Neuronal stem cell (in vitro differentiated cells): ENCODE measurements around the gene KRT33B.
"Not testable (repeated sequence)": the region's sequence is repeated elsewhere in the genome, so short reads cannot be mapped to it uniquely, and the experiment has no call there.

Experiments
- DNase-seq: peaks from one replicate; pipeline ENCODE4 v3.0.0-alpha.2; 2013; ENCODE audit warnings: low spot score
- H2AFZ ChIP-seq: one replicate; pipeline ENCODE4 v1.6.1; 2013; ENCODE audit warnings: mild to moderate bottlenecking, low read length, inconsistent platforms
- H2AK5ac ChIP-seq: 2 replicates; pipeline ENCODE4 v1.6.1; 2013; ENCODE audit warnings: low read depth, mild to moderate bottlenecking, inconsistent platforms, low read length, moderate library complexity, mixed read lengths
- H2BK120ac ChIP-seq: 2 replicates; pipeline ENCODE4 v1.6.1; 2013; ENCODE audit warnings: low read depth, mild to moderate bottlenecking, inconsistent platforms, low read length, moderate library complexity, mixed read lengths
- H2BK12ac ChIP-seq: one replicate; pipeline ENCODE4 v1.6.1; 2013; ENCODE audit warnings: low read length, inconsistent platforms
- H2BK15ac ChIP-seq: 2 replicates; pipeline ENCODE4 v1.6.1; 2013; ENCODE audit warnings: mild to moderate bottlenecking, low read length, inconsistent platforms, mixed read lengths
- H2BK5ac ChIP-seq: one replicate; pipeline ENCODE4 v1.6.1; 2013; ENCODE audit warnings: inconsistent platforms, mild to moderate bottlenecking, low read length, moderate library complexity
- H3K14ac ChIP-seq: one replicate; pipeline ENCODE4 v1.6.1; 2013; ENCODE audit warnings: low read length, inconsistent platforms
- H3K18ac ChIP-seq: 2 replicates; pipeline ENCODE4 v1.6.1; 2013; ENCODE audit warnings: low read length, inconsistent platforms
- H3K23ac ChIP-seq: 2 replicates; pipeline ENCODE4 v1.6.1; 2013; ENCODE audit warnings: low read depth, mild to moderate bottlenecking, mixed read lengths, low read length, inconsistent platforms; ENCODE audit not compliant: poor library complexity
- H3K27ac ChIP-seq: replicated peaks from 3 replicates; pipeline ENCODE4 v1.5.1; 2013; ENCODE audit warnings: low read length, inconsistent platforms
- H3K27me3 ChIP-seq, 3 experiments: 2 replicates each; pipeline ENCODE4 v1.6.1; 2013; ENCODE audit warnings: low read length in 3 of 3, mild to moderate bottlenecking in 2 of 3, inconsistent platforms in 1 of 3, low read depth in 1 of 3, mixed read lengths in 1 of 3, moderate library complexity in 1 of 3; ENCODE audit not compliant: control insufficient read depth in 3 of 3, insufficient read depth in 3 of 3
- H3K36me3 ChIP-seq, 2 donors: replicated peaks in 1 of 2; 2 replicates each; pipeline ENCODE4 v1.6.1; 2013; ENCODE audit warnings: low read length in 2 of 2; ENCODE audit not compliant: control insufficient read depth in 2 of 2, insufficient read depth in 2 of 2
- H3K4ac ChIP-seq: 2 replicates; pipeline ENCODE4 v1.6.1; 2013; ENCODE audit warnings: inconsistent platforms, mild to moderate bottlenecking, low read length, moderate library complexity
- H3K4me1 ChIP-seq, 2 donors: 1 replicate in 1 of 2; 2 replicates in 1 of 2; pipeline ENCODE4 v1.6.1; 2013; ENCODE audit warnings: low read length in 2 of 2, low read depth in 1 of 2; ENCODE audit not compliant: control insufficient read depth in 2 of 2, insufficient read depth in 1 of 2
- H3K4me2 ChIP-seq: one replicate; pipeline ENCODE4 v1.6.1; 2013; ENCODE audit warnings: mild to moderate bottlenecking, low read length, inconsistent platforms; ENCODE audit not compliant: insufficient read depth, poor library complexity, severe bottlenecking
- H3K4me3 ChIP-seq, 2 donors: 2 replicates each; pipeline ENCODE4 v1.5.1; 2013; ENCODE audit warnings: low read length in 2 of 2, mild to moderate bottlenecking in 2 of 2, inconsistent platforms in 1 of 2, moderate library complexity in 1 of 2
- H3K79me1 ChIP-seq: one replicate; pipeline ENCODE4 v1.6.1; 2013; ENCODE audit warnings: low read depth, mild to moderate bottlenecking, inconsistent platforms, low read length, moderate library complexity
- H3K9ac ChIP-seq: one replicate; pipeline ENCODE4 v1.6.1; 2013; ENCODE audit warnings: mild to moderate bottlenecking, low read depth, low read length, inconsistent platforms; ENCODE audit not compliant: poor library complexity
- H3K9me3 ChIP-seq, 2 donors: replicated peaks in 1 of 2; 2 replicates each; pipeline versions ENCODE3 to v1.6.1; 2013; ENCODE audit warnings: low read length in 2 of 2, mild to moderate bottlenecking in 2 of 2, inconsistent platforms in 1 of 2, low read depth in 1 of 2, mixed read lengths in 1 of 2, moderate library complexity in 1 of 2; ENCODE audit not compliant: control insufficient read depth in 2 of 2, insufficient read depth in 1 of 2
- H4K8ac ChIP-seq: one replicate; pipeline ENCODE4 v1.6.1; 2013; ENCODE audit warnings: low read depth, mild to moderate bottlenecking, inconsistent platforms, low read length, moderate library complexity
- H4K91ac ChIP-seq: one replicate; pipeline ENCODE4 v1.6.1; 2013; ENCODE audit warnings: low read length, low read depth, mild to moderate bottlenecking, inconsistent platforms; ENCODE audit not compliant: poor library complexity
- WGBS, 2 donors: extraction: QIAGEN DNeasy Blood & Tissue Kit; methylation state at CpG; one replicate each; pipeline ENCODE4 v1.1.7; 2013; ENCODE audit warnings: missing lambda C conversion rate in 2 of 2, mixed read lengths in 1 of 2; ENCODE audit not compliant: insufficient read length in 2 of 2, insufficient replicate concordance in 1 of 2; ENCODE audit errors: extremely low coverage in 2 of 2; 5-methylcytosine and 5-hydroxymethylcytosine counted together

KRT33B gene

DNA sequence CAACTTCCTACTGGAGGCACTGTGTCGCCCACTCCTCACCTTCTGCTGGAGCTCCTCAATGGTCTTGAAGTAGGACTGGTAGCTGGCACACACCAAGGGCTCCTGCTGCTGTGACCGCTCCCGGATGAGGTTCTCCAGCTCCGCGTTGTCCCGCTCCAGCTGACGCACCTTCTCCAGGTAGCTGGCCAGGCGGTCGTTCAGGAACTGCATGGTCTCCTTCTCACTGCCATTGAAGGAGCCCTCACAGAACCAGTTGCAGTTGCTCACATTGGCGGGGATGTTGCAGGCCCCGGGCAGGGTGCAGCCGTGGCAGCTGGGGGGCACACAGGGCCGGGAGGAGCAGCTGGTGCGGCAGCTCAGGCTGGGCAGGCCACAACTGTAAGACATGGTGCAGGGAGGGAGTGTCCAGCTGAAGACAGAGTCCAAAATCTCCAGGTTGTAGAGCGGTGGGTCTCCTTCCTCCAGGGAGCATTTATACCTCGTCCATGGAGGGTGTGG lies 19.2 kb downstream of the KRT33B start, which contains the start of gene KRT33A:
Gene KRT33A, minus strand, starts transcription at position 448 of the 498 bp plus-strand sequence. Its CDS starts 61 bp downstream, at position 387.
- no CpG with 5 or more reads among the region's 16 CpGs for WGBS, 2 donors
- not testable (repeated sequence) for H3K9me3 ChIP-seq, DNase-seq, H2AK5ac ChIP-seq, H3K4me2 ChIP-seq, H3K27me3 ChIP-seq, H3K18ac ChIP-seq, H2BK15ac ChIP-seq, H2BK120ac ChIP-seq, H3K79me1 ChIP-seq, H3K14ac ChIP-seq, H3K9ac ChIP-seq, H2BK5ac ChIP-seq, H3K4me1 ChIP-seq, H2BK12ac ChIP-seq, H4K8ac ChIP-seq, H3K4ac ChIP-seq, H3K36me3 ChIP-seq, H4K91ac ChIP-seq, H3K4me3 ChIP-seq, H3K27ac ChIP-seq, H2AFZ ChIP-seq, H3K23ac ChIP-seq

- H3K9ac ChIP-seq, result no peak overlapping the region
- H3K4ac ChIP-seq, result no peak overlapping the region
- H3K14ac ChIP-seq, result no peak overlapping the region
- H2AFZ ChIP-seq, result no peak overlapping the region
- H3K4me1 ChIP-seq, result no peaks in the 10 kb centered on the region
- no peak overlapping the region for H4K8ac ChIP-seq
- no peak overlapping the region for H2BK120ac ChIP-seq
- H3K4me2 ChIP-seq, result no peak overlapping the region
- no peak overlapping the region for H2AK5ac ChIP-seq
- WGBS, 2 donors, result no CpG with 5 or more reads among the region's 7 CpGs
- no peak for DNase-seq
- H3K27me3 ChIP-seq, result no peaks in the 10 kb centered on the region
- no peak overlapping the region for H3K18ac ChIP-seq
- H3K79me1 ChIP-seq, result no peaks in the 10 kb centered on the region
- no peak overlapping the region for H2BK5ac ChIP-seq
- H2BK12ac ChIP-seq, result no peak overlapping the region
- no peak overlapping the region for H3K27ac ChIP-seq
- H3K4me3 ChIP-seq, result no peak overlapping the region
- no peak overlapping the region for H4K91ac ChIP-seq
- no peak overlapping the region for H3K23ac ChIP-seq
- peaks cover 0 to 2% of the 10 kb centered on the region in 2 donors for H3K9me3 ChIP-seq
- H3K36me3 ChIP-seq, result no peaks in the 10 kb centered on the region
- H2BK15ac ChIP-seq, result no peak overlapping the region
Observed at GRCh38 chr17:41347869-41348760, 21.5 kb downstream of the KRT33B start.

DNA sequence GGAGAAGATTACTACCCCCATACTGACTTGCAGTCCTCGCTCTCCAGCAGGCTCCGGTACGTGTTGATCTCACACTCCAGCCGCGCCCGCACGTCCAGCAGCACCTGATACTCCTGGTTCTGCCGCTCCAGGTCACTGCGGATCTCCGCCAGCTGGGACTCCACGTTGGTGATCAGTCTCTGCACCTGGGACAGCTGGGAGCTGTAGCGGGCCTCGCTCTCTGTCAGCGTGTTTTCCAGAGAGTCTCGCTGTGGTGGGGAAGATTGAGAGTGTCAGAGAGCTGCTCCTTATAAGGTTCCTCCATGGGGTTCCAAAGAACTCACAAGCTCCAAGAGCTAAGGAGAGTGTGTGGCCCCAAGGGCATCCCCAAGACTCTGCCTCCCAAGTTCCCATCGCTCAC lies 23.2 kb downstream of the KRT33B start:
- not testable (repeated sequence) for H3K4ac ChIP-seq, H3K4me3 ChIP-seq, H2BK15ac ChIP-seq, H3K79me1 ChIP-seq, H2AK5ac ChIP-seq, H2BK120ac ChIP-seq, H2BK12ac ChIP-seq, H3K14ac ChIP-seq, H3K4me2 ChIP-seq, H3K18ac ChIP-seq, H3K4me1 ChIP-seq, H4K8ac ChIP-seq, H4K91ac ChIP-seq, H3K23ac ChIP-seq, H3K27ac ChIP-seq, DNase-seq, H2AFZ ChIP-seq, H3K9ac ChIP-seq, H2BK5ac ChIP-seq, H3K9me3 ChIP-seq, H3K36me3 ChIP-seq, H3K27me3 ChIP-seq
- WGBS, 2 donors, result no CpG with 5 or more reads among the region's 16 CpGs

DNA sequence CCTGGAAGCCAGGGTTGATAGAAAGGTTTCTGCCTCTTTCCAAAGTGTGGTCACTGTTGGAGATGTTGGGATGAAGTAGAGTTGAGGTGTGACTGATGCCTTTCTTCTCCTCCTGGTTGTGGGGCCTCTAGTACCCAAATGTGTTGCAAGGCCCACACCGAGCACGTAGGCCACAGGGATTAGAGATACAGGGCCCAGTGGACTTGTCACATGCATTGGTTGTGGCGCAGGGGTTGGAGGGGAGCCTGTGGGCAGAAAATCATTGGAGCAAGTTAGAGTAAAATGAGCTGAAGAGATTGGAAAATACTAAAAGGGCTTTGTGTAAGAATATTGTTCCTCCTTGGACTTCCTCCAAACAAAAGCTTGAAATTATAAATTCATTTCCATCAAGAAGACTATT lies 23.6 kb downstream of the KRT33B start:
- Histone ChIP-seq H2BK12ac (no peak overlapping the region), H2BK120ac (no peak overlapping the region), H2BK5ac (no peak overlapping the region), H3K4me2 (no peak overlapping the region), H3K4ac (no peak overlapping the region), H3K27ac (no peak overlapping the region), H2AK5ac (no peak overlapping the region), H3K14ac (no peak overlapping the region), H4K91ac (no peak overlapping the region), H3K23ac (no peak overlapping the region), H2BK15ac (no peak overlapping the region), H3K9ac (no peak overlapping the region), H3K36me3 (no peaks in the 10 kb centered on the region), H3K79me1 (no peaks in the 10 kb centered on the region), H3K18ac (no peak overlapping the region), H4K8ac (no peak overlapping the region), H3K27me3 (no peaks in the 10 kb centered on the region), H3K9me3 (peaks cover 0 to 3% of the 10 kb centered on the region in 2 donors), H2AFZ (no peak overlapping the region), H3K4me3 (no peak overlapping the region), H3K4me1 (no peaks in the 10 kb centered on the region)
- DNase-seq, result no peak
- no CpG with 5 or more reads among the region's 3 CpGs for WGBS, 2 donors
